DND-41 (cell line): ENCODE results near the gene LMLN.

Experiments
- EZH2 ChIP-seq: IDR thresholded peaks from 3 replicates; pipeline ENCODE4 v1.6.1; 2012; ENCODE audit warnings: borderline replicate concordance, low read depth, mild to moderate bottlenecking, moderate library complexity, low read length, inconsistent platforms; ENCODE audit not compliant: severe bottlenecking
- TF ChIP-seq, protein P1 (sequence below): IDR thresholded peaks from 2 replicates; pipeline ENCODE4 v1.5.1; 2012; ENCODE audit warnings: borderline replicate concordance, low read length, moderate library complexity, mild to moderate bottlenecking; ENCODE audit not compliant: poor library complexity, severe bottlenecking; ENCODE audit errors: extremely low read depth

DNA sequence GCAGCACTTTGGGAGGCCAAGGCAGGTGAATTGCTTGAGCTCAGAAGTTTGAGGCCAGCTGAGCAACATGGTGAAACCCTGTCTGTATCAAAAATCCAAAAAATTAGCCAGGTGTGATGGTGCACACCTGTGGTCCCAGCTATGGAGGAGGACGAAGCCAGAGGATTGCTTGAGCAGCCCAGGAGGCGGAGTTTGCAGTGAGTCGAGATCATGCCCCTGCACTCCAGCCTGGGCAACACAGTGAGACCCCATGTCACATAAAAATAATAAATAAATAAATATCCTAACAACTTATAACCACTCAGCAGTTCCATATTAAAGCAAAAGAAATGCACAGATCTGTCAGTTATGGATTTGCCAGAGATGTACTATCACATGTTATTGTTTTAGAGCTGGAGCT, 62.6 kb downstream of the LMLN start:
- TF ChIP-seq, protein P1, sequence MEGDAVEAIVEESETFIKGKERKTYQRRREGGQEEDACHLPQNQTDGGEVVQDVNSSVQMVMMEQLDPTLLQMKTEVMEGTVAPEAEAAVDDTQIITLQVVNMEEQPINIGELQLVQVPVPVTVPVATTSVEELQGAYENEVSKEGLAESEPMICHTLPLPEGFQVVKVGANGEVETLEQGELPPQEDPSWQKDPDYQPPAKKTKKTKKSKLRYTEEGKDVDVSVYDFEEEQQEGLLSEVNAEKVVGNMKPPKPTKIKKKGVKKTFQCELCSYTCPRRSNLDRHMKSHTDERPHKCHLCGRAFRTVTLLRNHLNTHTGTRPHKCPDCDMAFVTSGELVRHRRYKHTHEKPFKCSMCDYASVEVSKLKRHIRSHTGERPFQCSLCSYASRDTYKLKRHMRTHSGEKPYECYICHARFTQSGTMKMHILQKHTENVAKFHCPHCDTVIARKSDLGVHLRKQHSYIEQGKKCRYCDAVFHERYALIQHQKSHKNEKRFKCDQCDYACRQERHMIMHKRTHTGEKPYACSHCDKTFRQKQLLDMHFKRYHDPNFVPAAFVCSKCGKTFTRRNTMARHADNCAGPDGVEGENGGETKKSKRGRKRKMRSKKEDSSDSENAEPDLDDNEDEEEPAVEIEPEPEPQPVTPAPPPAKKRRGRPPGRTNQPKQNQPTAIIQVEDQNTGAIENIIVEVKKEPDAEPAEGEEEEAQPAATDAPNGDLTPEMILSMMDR = no peak
- no peak for TF ChIP-seq EZH2
